SK-N-SH (cell line): ENCODE results near the gene OSBPL9. TPM values are rescaled to one million over a fixed set of nuclear protein-coding genes. Genes with fewer than 3 reads are reported as not detected.

Source experiments
- CTCF ChIA-PET: fragments of 300-600, 350-600 bp; formaldehyde crosslinking; extraction: SDS; loops from one replicate; lab custom pipeline; 2021; lab: Yijun Ruan, JAX
- POLR2A ChIA-PET: fragments of 350-600 bp; sonication (Branson Sonifier 250); formaldehyde crosslinking; extraction: SDS; loops from one replicate; lab custom pipeline; 2020; ENCODE audit warnings: antibody characterized with exemption, inconsistent platforms; lab: Yijun Ruan, JAX
- DNase-seq: peaks from one replicate; pipeline ENCODE4 v3.0.0; 2012
- H2AFZ ChIP-seq: fragments of 200-600 bp; sonication (generic); 2 replicates; pipeline ENCODE4 v1.8.1; 2016; ENCODE audit warnings: antibody characterized with exemption, mild to moderate bottlenecking, low read depth
- H3F3A ChIP-seq: fragments of 200-600 bp; sonication (generic); replicated peaks from 2 replicates; pipeline ENCODE3; 2016; ENCODE audit warnings: antibody characterized with exemption, mild to moderate bottlenecking; ENCODE audit not compliant: insufficient read depth
- H3K27ac ChIP-seq, 2 experiments: fragments of 200-500 bp in 1 of 2; fragments of 200-600 bp in 1 of 2; sonication (Bioruptor generic) in 1 of 2; sonication (generic), shearing (Covaris generic) in 1 of 2; 2 replicates each; pipeline versions ENCODE4 v1.5.1 to v1.6.1; 2014 to 2016; ENCODE audit warnings: low read depth in 2 of 2, inconsistent platforms in 1 of 2, low read length in 1 of 2, mild to moderate bottlenecking in 1 of 2, mixed read lengths in 1 of 2
- H3K27me3 ChIP-seq: fragments of 200-600 bp; sonication (generic), shearing (Covaris generic); 2 replicates; pipeline ENCODE4 v1.6.1; 2016; ENCODE audit warnings: mixed run types; ENCODE audit not compliant: insufficient read depth
- H3K36me3 ChIP-seq, 2 experiments: fragments of 200-500 bp in 1 of 2; fragments of 200-600 bp in 1 of 2; sonication (Bioruptor generic) in 1 of 2; sonication (generic) in 1 of 2; replicated peaks in 1 of 2; 2 replicates each; pipeline versions ENCODE3 to v1.5.1; 2014 to 2016; ENCODE audit warnings: low read length in 1 of 2, mild to moderate bottlenecking in 1 of 2; ENCODE audit not compliant: insufficient read depth in 2 of 2, control insufficient read depth in 1 of 2
- H3K4me1 ChIP-seq, 2 experiments: fragments of 200-500 bp in 1 of 2; fragments of 200-600 bp in 1 of 2; sonication (Bioruptor generic) in 1 of 2; sonication (generic), shearing (Covaris generic) in 1 of 2; 2 replicates each; pipeline versions ENCODE4 v1.5.1 to v1.6.1; 2014 to 2016; ENCODE audit warnings: low read depth in 1 of 2, low read length in 1 of 2, mixed run types in 1 of 2; ENCODE audit not compliant: insufficient read depth in 2 of 2, control insufficient read depth in 1 of 2
- H3K4me2 ChIP-seq: fragments of 200-600 bp; sonication (generic), shearing (Covaris generic); 2 replicates; pipeline ENCODE4 v1.6.1; 2017; ENCODE audit warnings: mixed run types
- H3K4me3 ChIP-seq, 2 experiments: fragments of 200-500 bp in 1 of 2; fragments of 200-600 bp in 1 of 2; sonication (Bioruptor generic) in 1 of 2; sonication (generic), shearing (Covaris generic) in 1 of 2; 2 replicates each; pipeline versions ENCODE4 v1.5.1 to v1.8.1; 2014 to 2016; ENCODE audit warnings: low read depth in 2 of 2, inconsistent platforms in 1 of 2, low read length in 1 of 2, mild to moderate bottlenecking in 1 of 2, mixed read lengths in 1 of 2, moderate library complexity in 1 of 2
- H3K79me2 ChIP-seq: fragments of 200-600 bp; sonication (generic); 2 replicates; pipeline ENCODE4 v1.8.1; 2017; ENCODE audit warnings: mild to moderate bottlenecking; ENCODE audit not compliant: insufficient read depth
- H3K9ac ChIP-seq: fragments of 200-600 bp; sonication (generic); 2 replicates; pipeline ENCODE4 v1.6.1; 2017; ENCODE audit warnings: mixed run types
- H3K9me2 ChIP-seq: fragments of 200-600 bp; sonication (generic); 2 replicates; pipeline ENCODE4 v1.6.1; 2017; ENCODE audit warnings: mixed run types
- H3K9me3 ChIP-seq: fragments of 200-600 bp; sonication (generic); 2 replicates; pipeline ENCODE4 v1.6.1; 2017; ENCODE audit warnings: mixed run types, mild to moderate bottlenecking, moderate library complexity
- H4K20me1 ChIP-seq: fragments of 200-600 bp; sonication (generic); 2 replicates; pipeline ENCODE4 v1.6.1; 2017; ENCODE audit warnings: mild to moderate bottlenecking, mixed run types; ENCODE audit not compliant: insufficient read depth
- CHD2 ChIP-seq: fragments of 150-350 bp; IDR thresholded peaks from 2 replicates; pipeline ENCODE4 v1.6.1; 2018; ENCODE audit warnings: low read length; ENCODE audit not compliant: partially characterized antibody
- EP300 ChIP-seq, 2 experiments: IDR thresholded peaks; 2 replicates each; pipeline versions ENCODE4 v1.4.0 to v1.6.1; 2012; ENCODE audit warnings: borderline replicate concordance in 1 of 2, low read depth in 1 of 2, low read length in 1 of 2
- FOSL2 ChIP-seq: IDR thresholded peaks from 2 replicates; pipeline ENCODE4 v1.4.0; 2012; ENCODE audit warnings: low read depth, mild to moderate bottlenecking, moderate library complexity, borderline replicate concordance
- FOXJ3 ChIP-seq: sonication (generic); formaldehyde crosslinking; IDR thresholded peaks from 2 replicates; pipeline ENCODE4 v1.5.1; 2020; ENCODE audit warnings: mild to moderate bottlenecking, missing genetic modification reagents
- FOXM1 ChIP-seq: IDR thresholded peaks from 2 replicates; pipeline ENCODE4 v1.4.0; 2012; ENCODE audit warnings: low read depth, mild to moderate bottlenecking
- GABPA ChIP-seq: IDR thresholded peaks from 2 replicates; pipeline ENCODE4 v1.4.0; 2012; ENCODE audit warnings: low read depth, mild to moderate bottlenecking
- GATA2 ChIP-seq: sonication (generic); formaldehyde crosslinking; IDR thresholded peaks from 2 replicates; pipeline ENCODE4 v1.5.0; 2020; ENCODE audit warnings: mild to moderate bottlenecking, missing genetic modification reagents
- JUND ChIP-seq: IDR thresholded peaks from 2 replicates; pipeline ENCODE4 v1.4.0; 2012
- MEF2A ChIP-seq: IDR thresholded peaks from 2 replicates; pipeline ENCODE4 v1.4.0; 2012; ENCODE audit warnings: low read depth, borderline replicate concordance
- MXI1 ChIP-seq: IDR thresholded peaks from 2 replicates; pipeline ENCODE4 v1.6.1; 2012; ENCODE audit warnings: mild to moderate bottlenecking, low read depth, low read length, improper control_type of control experiment
- NFIC ChIP-seq: IDR thresholded peaks from 2 replicates; pipeline ENCODE4 v1.4.0; 2012; ENCODE audit warnings: borderline replicate concordance
- NRF1 ChIP-seq: IDR thresholded peaks from 2 replicates; pipeline ENCODE4 v1.6.1; 2012; ENCODE audit warnings: low read depth, mild to moderate bottlenecking, low read length
- POLR2AphosphoS5 ChIP-seq: IDR thresholded peaks from 2 replicates; pipeline ENCODE4 v1.6.1; 2012; ENCODE audit warnings: low read depth, low read length
- RAD21 ChIP-seq: IDR thresholded peaks from 2 replicates; pipeline ENCODE4 v1.6.1; 2012; ENCODE audit warnings: mild to moderate bottlenecking, low read length
- RCOR1 ChIP-seq: fragments of 150-350 bp; IDR thresholded peaks from 2 replicates; pipeline ENCODE4 v1.6.1; 2017; ENCODE audit warnings: antibody characterized with exemption, low read length
- SIN3A ChIP-seq: IDR thresholded peaks from 2 replicates; pipeline ENCODE4 v1.6.1; 2012; ENCODE audit warnings: low read depth, mild to moderate bottlenecking, low read length, moderate library complexity, borderline replicate concordance
- SMC3 ChIP-seq: IDR thresholded peaks from 2 replicates; pipeline ENCODE4 v1.6.1; 2012; ENCODE audit warnings: low read depth, low read length, improper control_type of control experiment
- TCF12 ChIP-seq: IDR thresholded peaks from 2 replicates; pipeline ENCODE4 v1.4.0; 2012
- TEAD4 ChIP-seq: IDR thresholded peaks from 2 replicates; pipeline ENCODE4 v1.4.0; 2012; ENCODE audit warnings: mild to moderate bottlenecking, borderline replicate concordance; ENCODE audit not compliant: insufficient read depth
- YY1 ChIP-seq: IDR thresholded peaks from 2 replicates; pipeline ENCODE4 v1.4.0; 2012; ENCODE audit warnings: low read depth, mild to moderate bottlenecking
- polyA plus RNA-seq, 3 experiments: library from polyadenylated mRNA; depleted of rRNA; stranded (reverse); fragments of >200 nt; gene quantifications; 2 replicates each; pipeline ENCODE4 v1.2.3, GENCODE V29; 2012
- TF ChIP-seq, protein P1 (sequence below): fragments of 200-600 bp; sonication (generic); IDR thresholded peaks from 2 replicates; pipeline ENCODE4 v1.6.1; 2017; ENCODE audit warnings: antibody characterized with exemption, mild to moderate bottlenecking, moderate library complexity
- TF ChIP-seq, protein P2 (sequence below): IDR thresholded peaks from 2 replicates; pipeline ENCODE4 v1.6.1; 2012; ENCODE audit warnings: mild to moderate bottlenecking, low read depth, low read length, moderate library complexity
- TF ChIP-seq, protein P3 (sequence below): IDR thresholded peaks from 2 replicates; pipeline ENCODE4 v1.4.0; 2012; ENCODE audit warnings: low read depth

OSBPL9 gene
- polyA plus RNA-seq, 1 of the 3 experiments (the other 2 are of a cell fraction): 43.9 TPM

DNA sequence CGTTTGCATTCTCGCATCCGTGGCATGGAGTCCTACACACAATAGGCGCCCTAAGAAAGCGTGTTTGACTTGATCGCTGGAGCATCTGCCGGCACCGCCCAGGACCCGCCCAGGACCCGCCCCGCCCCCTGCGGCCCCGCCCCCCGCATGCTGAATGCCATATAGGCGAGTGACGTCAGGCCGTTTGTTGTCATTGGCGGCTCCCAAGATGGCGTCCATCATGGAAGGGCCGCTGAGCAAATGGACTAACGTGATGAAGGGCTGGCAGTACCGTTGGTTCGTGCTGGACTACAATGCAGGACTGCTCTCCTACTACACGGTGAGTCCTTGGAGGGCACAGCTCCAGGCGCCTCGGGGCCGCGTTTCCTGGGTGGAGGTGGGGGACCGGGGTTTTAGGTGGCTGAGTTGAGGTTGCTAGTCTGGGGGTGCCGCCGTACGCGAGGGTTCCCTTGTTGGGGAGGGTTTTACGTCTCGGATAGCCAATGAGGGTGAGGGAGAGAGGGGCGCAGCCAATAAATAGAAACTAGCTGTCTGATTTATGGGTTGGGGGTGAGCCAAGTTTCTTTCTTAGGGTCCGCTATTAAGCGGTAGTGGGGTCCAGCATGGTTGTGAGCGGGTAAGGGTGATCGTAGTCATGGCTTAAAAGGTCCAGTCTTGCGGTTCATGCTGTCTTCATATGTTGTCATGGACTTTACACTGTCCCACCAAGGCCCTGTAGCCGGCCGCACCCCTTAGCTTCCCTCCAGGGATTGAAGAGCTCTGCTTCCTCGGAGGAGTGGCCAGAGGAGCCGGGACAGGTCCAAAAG is at the start of gene OSBPL9 (continued):
- TF ChIP-seq EP300 (IDR thresholded peaks at IDR 0.05; ENCODE audit: borderline replicate concordance in 1 of 2, low read depth in 1 of 2, low read length in 1 of 2) (no peak), FOXJ3 (CRISPR knock-in tag) (no peak), CHD2 (no peak), NRF1 (no peak), FOSL2 (no peak), MXI1 (peak; percentile 91)
- TF ChIP-seq, protein P1, sequence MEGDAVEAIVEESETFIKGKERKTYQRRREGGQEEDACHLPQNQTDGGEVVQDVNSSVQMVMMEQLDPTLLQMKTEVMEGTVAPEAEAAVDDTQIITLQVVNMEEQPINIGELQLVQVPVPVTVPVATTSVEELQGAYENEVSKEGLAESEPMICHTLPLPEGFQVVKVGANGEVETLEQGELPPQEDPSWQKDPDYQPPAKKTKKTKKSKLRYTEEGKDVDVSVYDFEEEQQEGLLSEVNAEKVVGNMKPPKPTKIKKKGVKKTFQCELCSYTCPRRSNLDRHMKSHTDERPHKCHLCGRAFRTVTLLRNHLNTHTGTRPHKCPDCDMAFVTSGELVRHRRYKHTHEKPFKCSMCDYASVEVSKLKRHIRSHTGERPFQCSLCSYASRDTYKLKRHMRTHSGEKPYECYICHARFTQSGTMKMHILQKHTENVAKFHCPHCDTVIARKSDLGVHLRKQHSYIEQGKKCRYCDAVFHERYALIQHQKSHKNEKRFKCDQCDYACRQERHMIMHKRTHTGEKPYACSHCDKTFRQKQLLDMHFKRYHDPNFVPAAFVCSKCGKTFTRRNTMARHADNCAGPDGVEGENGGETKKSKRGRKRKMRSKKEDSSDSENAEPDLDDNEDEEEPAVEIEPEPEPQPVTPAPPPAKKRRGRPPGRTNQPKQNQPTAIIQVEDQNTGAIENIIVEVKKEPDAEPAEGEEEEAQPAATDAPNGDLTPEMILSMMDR: no peak
- TF ChIP-seq, protein P2, sequence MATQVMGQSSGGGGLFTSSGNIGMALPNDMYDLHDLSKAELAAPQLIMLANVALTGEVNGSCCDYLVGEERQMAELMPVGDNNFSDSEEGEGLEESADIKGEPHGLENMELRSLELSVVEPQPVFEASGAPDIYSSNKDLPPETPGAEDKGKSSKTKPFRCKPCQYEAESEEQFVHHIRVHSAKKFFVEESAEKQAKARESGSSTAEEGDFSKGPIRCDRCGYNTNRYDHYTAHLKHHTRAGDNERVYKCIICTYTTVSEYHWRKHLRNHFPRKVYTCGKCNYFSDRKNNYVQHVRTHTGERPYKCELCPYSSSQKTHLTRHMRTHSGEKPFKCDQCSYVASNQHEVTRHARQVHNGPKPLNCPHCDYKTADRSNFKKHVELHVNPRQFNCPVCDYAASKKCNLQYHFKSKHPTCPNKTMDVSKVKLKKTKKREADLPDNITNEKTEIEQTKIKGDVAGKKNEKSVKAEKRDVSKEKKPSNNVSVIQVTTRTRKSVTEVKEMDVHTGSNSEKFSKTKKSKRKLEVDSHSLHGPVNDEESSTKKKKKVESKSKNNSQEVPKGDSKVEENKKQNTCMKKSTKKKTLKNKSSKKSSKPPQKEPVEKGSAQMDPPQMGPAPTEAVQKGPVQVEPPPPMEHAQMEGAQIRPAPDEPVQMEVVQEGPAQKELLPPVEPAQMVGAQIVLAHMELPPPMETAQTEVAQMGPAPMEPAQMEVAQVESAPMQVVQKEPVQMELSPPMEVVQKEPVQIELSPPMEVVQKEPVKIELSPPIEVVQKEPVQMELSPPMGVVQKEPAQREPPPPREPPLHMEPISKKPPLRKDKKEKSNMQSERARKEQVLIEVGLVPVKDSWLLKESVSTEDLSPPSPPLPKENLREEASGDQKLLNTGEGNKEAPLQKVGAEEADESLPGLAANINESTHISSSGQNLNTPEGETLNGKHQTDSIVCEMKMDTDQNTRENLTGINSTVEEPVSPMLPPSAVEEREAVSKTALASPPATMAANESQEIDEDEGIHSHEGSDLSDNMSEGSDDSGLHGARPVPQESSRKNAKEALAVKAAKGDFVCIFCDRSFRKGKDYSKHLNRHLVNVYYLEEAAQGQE: 0 out of 2 replicates have a peak, but pooled peaks have one; percentile 27

DNA sequence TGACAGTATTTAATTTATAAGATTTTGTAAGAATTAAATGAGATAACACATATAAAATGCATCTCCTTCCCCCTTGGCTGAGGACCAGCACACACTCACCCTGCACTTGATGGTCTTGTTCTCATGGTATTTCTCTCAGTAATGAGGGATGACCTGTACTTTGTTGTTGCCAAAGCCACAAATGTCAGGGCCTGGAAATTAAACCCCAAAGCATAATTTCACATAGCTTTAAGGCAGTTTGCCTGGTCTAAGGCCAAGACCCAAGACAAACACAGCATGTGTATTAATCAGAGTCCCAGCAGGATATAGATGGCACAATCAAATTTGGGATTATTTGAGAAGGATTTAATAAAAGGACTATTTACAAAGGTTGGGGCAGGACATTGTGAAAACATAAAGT is 49.2 kb upstream of the OSBPL9 start:
- Histone ChIP-seq H3K27ac (peak overlapping the region; percentile 67 to 86; a peak in 3 of 4 replicates), H3K27me3 (no peaks in the 10 kb centered on the region), H3K4me1 (peaks cover 4 to 36% of the 10 kb centered on the region in 2 experiments; a peak in 3 of 4 replicates), H3K79me2 (no peaks in the 10 kb centered on the region), H4K20me1 (no peaks in the 10 kb centered on the region), H3K9me3 (no peaks in the 10 kb centered on the region), H3K4me2 (peak overlapping the region; percentile 36; the same call in 1 of the 2 replicates), H3K36me3 (no peaks in the 10 kb centered on the region), H3K4me3 (no peak overlapping the region), H3F3A (peaks cover 31% of the 10 kb centered on the region), H2AFZ (no peak overlapping the region), H3K9me2 (no peaks in the 10 kb centered on the region), H3K9ac (no peak overlapping the region; the same call in 1 of the 2 replicates)
- ChIA-PET CTCF (interaction anchor here (0.8 to 1.8 kb wide), 2 partner anchors 49 to 201 kb away, joined by 3 to 6 read pairs; no protein-coding TSS in a partner anchor), POLR2A (no interaction called here)
- DNase-seq: no peak
- TF ChIP-seq MEF2A: peak; percentile 80
- peak; percentile 81 for TF ChIP-seq FOSL2
- TF ChIP-seq NRF1: no peak
- no peak; the same call in 1 of the 2 replicates for TF ChIP-seq YY1
- TF ChIP-seq CHD2: no peak
- TF ChIP-seq GATA2 (CRISPR knock-in tag): no peak
- TF ChIP-seq, protein P1: no peak
- TF ChIP-seq EP300 (IDR thresholded peaks at IDR 0.05; ENCODE audit: borderline replicate concordance in 1 of 2, low read depth in 1 of 2, low read length in 1 of 2): peak; percentile 79 to 98
- peak; percentile 96 for TF ChIP-seq TEAD4
- no peak; the same call in 1 of the 2 replicates for TF ChIP-seq GABPA
- TF ChIP-seq RCOR1: peak; percentile 22; the same call in 1 of the 2 replicates
- no peak for TF ChIP-seq RAD21
- TF ChIP-seq, protein P3, sequence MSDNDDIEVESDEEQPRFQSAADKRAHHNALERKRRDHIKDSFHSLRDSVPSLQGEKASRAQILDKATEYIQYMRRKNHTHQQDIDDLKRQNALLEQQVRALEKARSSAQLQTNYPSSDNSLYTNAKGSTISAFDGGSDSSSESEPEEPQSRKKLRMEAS: peak; percentile 69; the same call in 1 of the 2 replicates
- peak; percentile 90; the same call in 1 of the 2 replicates for TF ChIP-seq FOXM1
- peak; percentile 100 for TF ChIP-seq NFIC
- TF ChIP-seq TCF12: peak; percentile 100
- TF ChIP-seq SIN3A: peak; percentile 93; the same call in 1 of the 2 replicates
- peak; percentile 97 for TF ChIP-seq POLR2AphosphoS5
- TF ChIP-seq SMC3: no peak
- no peak for TF ChIP-seq MXI1
- TF ChIP-seq JUND: peak; percentile 98
